Fibroblast of lung (primary cell): Measurements from ENCODE around the gene PSMG3. TPM values are rescaled to one million over a fixed set of nuclear protein-coding genes. Genes with fewer than 3 reads are reported as not detected.

Source experiments
- DNase-seq, 2 donors: peaks; one replicate each; pipeline versions ENCODE4 v3.0.0 to v3.0.0-alpha.2; 2010; ENCODE audit warnings: low read depth in 2 of 2
- H2AFZ ChIP-seq: 2 replicates; pipeline ENCODE4 v1.5.1; 2012; ENCODE audit warnings: low read length, control low read depth, inconsistent platforms
- H3K27ac ChIP-seq: 2 replicates; pipeline ENCODE4 v1.5.1; 2011; ENCODE audit warnings: low read length, control low read depth; ENCODE audit not compliant: insufficient read depth
- H3K27me3 ChIP-seq: 2 replicates; pipeline ENCODE4 v1.5.1; 2011; ENCODE audit warnings: mild to moderate bottlenecking, low read length; ENCODE audit not compliant: control insufficient read depth, insufficient read depth
- H3K36me3 ChIP-seq: 2 replicates; pipeline ENCODE4 v1.5.1; 2011; ENCODE audit warnings: low read length; ENCODE audit not compliant: control insufficient read depth, insufficient read depth
- H3K4me1 ChIP-seq: 2 replicates; pipeline ENCODE4 v1.5.1; 2011; ENCODE audit warnings: low read length; ENCODE audit not compliant: control insufficient read depth, insufficient read depth; ENCODE audit errors: extremely low read depth
- H3K4me2 ChIP-seq: 2 replicates; pipeline ENCODE4 v1.5.1; 2011; ENCODE audit warnings: low read length, control low read depth; ENCODE audit not compliant: insufficient read depth; ENCODE audit errors: extremely low read depth
- H3K4me3 ChIP-seq, 4 experiments: fragments of 200-600 bp in 1 of 4; sonication (generic) in 1 of 4; replicated peaks in 1 of 4; 2 replicates each; pipeline ENCODE4 v1.5.1; 2011 to 2016; ENCODE audit warnings: low read length in 4 of 4, low read depth in 3 of 4, mild to moderate bottlenecking in 3 of 4, control low read depth in 2 of 4, inconsistent platforms in 1 of 4, mixed read lengths in 1 of 4; ENCODE audit not compliant: insufficient read depth in 1 of 4; ENCODE audit errors: control extremely low read depth in 1 of 4
- H3K79me2 ChIP-seq: 2 replicates; pipeline ENCODE4 v1.5.1; 2012; ENCODE audit warnings: mild to moderate bottlenecking, low read length, inconsistent platforms; ENCODE audit not compliant: control insufficient read depth, insufficient read depth
- H3K9ac ChIP-seq: 2 replicates; pipeline ENCODE4 v1.5.1; 2011; ENCODE audit warnings: mild to moderate bottlenecking, low read length, control low read depth; ENCODE audit not compliant: insufficient read depth
- H3K9me3 ChIP-seq: 2 replicates; pipeline ENCODE4 v1.5.1; 2012; ENCODE audit warnings: low read depth, low read length; ENCODE audit not compliant: control insufficient read depth, insufficient read depth
- H4K20me1 ChIP-seq: 2 replicates; pipeline ENCODE4 v1.5.1; 2011; ENCODE audit warnings: low read length; ENCODE audit not compliant: control insufficient read depth, insufficient read depth; ENCODE audit errors: extremely low read depth
- CTCF ChIP-seq, 2 donors: IDR thresholded peaks in 1 of 2; conservative IDR thresholded peaks in 1 of 2; 1 replicate in 1 of 2; 2 replicates in 1 of 2; pipeline ENCODE4 v1.5.1; 2011 to 2012; ENCODE audit warnings: low read length in 2 of 2, control low read depth in 1 of 2, inconsistent platforms in 1 of 2, low read depth in 1 of 2, mild to moderate bottlenecking in 1 of 2
- EZH2 ChIP-seq: IDR thresholded peaks from 2 replicates; pipeline ENCODE4 v1.5.1; 2012; ENCODE audit warnings: low read length, control low read depth, mild to moderate bottlenecking; ENCODE audit errors: missing control alignments
- polyA plus RNA-seq, 2 donors: library from polyadenylated mRNA; depleted of rRNA in 1 of 2; stranded (reverse) in 1 of 2; unstranded in 1 of 2; fragments of >200 nt; gene quantifications; 2 replicates each; pipeline ENCODE4 v1.2.1, GENCODE V29; 2011 to 2012; ENCODE audit warnings: missing spikeins in 1 of 2
- total RNA-seq: library from RNA; depleted of rRNA; stranded (reverse); fragments of >200 nt; gene quantifications from 2 replicates; pipeline ENCODE4 v1.2.1, GENCODE V29; 2014

PSMG3 gene
- total and polyA plus RNA-seq, 2 donors (not counting 1 experiment from before 2014, with no cell fraction given): 19.3 to 24.6 TPM

- H2AFZ ChIP-seq: no peak overlapping the region
- TF ChIP-seq CTCF (conservative IDR thresholded peaks at IDR 0.05 in 1 of 2, IDR thresholded peaks at IDR 0.05 in 1 of 2; ENCODE audit: low read depth in 1 of 2, low read length in 2 of 2) (no peak), EZH2 (no peak)
- H3K4me1 ChIP-seq: peaks cover 20% of the 10 kb centered on the region
- H3K79me2 ChIP-seq: peaks cover 28% of the 10 kb centered on the region
- H3K9ac ChIP-seq: no peak overlapping the region
- H3K9me3 ChIP-seq: no peaks in the 10 kb centered on the region
- no peaks in the 10 kb centered on the region for H4K20me1 ChIP-seq
- no peaks in the 10 kb centered on the region for H3K27me3 ChIP-seq
- peaks cover 27% of the 10 kb centered on the region for H3K36me3 ChIP-seq
- H3K4me3 ChIP-seq: no peak overlapping the region
- no peak overlapping the region for H3K27ac ChIP-seq
- no peak for DNase-seq
- no peak overlapping the region for H3K4me2 ChIP-seq
These were observed 29.0 kb downstream of the PSMG3 start for GRCh38 chr7:1540776-1541271.

- Histone ChIP-seq H3K9me3 (no peaks in the 10 kb centered on the region), H3K4me1 (peaks cover 20% of the 10 kb centered on the region), H3K79me2 (peaks cover 35% of the 10 kb centered on the region), H3K4me2 (no peak overlapping the region), H3K36me3 (peaks cover 29% of the 10 kb centered on the region), H3K27me3 (no peaks in the 10 kb centered on the region), H2AFZ (no peak overlapping the region), H4K20me1 (no peaks in the 10 kb centered on the region), H3K4me3 (no peak overlapping the region), H3K27ac (no peak overlapping the region), H3K9ac (no peak overlapping the region)
- no peak for DNase-seq
- TF ChIP-seq CTCF (conservative IDR thresholded peaks at IDR 0.05 in 1 of 2, IDR thresholded peaks at IDR 0.05 in 1 of 2; ENCODE audit: low read depth in 1 of 2, low read length in 2 of 2) (no peak), EZH2 (no peak)
These were observed 29.7 kb downstream of the PSMG3 start for GRCh38 chr7:1539882-1540775.

GRCh38 chr7:1539181-1539881, 30.5 kb downstream of the PSMG3 start:
- H3K79me2 ChIP-seq: peaks cover 43% of the 10 kb centered on the region
- no peak overlapping the region for H3K4me2 ChIP-seq
- H3K4me3 ChIP-seq: no peak overlapping the region

More at GRCh38 chr7:1539181-1539881, 30.5 kb downstream of the PSMG3 start:
- DNase-seq: peak in 1 of 2 donors; percentile 73
- no peaks in the 10 kb centered on the region for H3K9me3 ChIP-seq
- peaks cover 25% of the 10 kb centered on the region for H3K4me1 ChIP-seq
- H3K27ac ChIP-seq: peak overlapping the region; percentile 100
- no peak overlapping the region for H2AFZ ChIP-seq
- H4K20me1 ChIP-seq: no peaks in the 10 kb centered on the region
- peaks cover 31% of the 10 kb centered on the region for H3K36me3 ChIP-seq
- peak overlapping the region; percentile 99 for H3K9ac ChIP-seq
- no peaks in the 10 kb centered on the region for H3K27me3 ChIP-seq
- TF ChIP-seq CTCF (conservative IDR thresholded peaks at IDR 0.05 in 1 of 2, IDR thresholded peaks at IDR 0.05 in 1 of 2; ENCODE audit: low read depth in 1 of 2, low read length in 2 of 2) (no peak), EZH2 (no peak)
